Rectal smooth muscle tissue (tissue), 1 donor: Measurements from ENCODE around the gene ZXDC.

Experiments used
- H3K27ac ChIP-seq: one replicate; pipeline ENCODE4 v1.7.0; 2013; ENCODE audit warnings: low read depth, low read length, inconsistent platforms
- H3K27me3 ChIP-seq: one replicate; pipeline ENCODE4 v1.7.0; 2013; ENCODE audit warnings: low read length; ENCODE audit not compliant: control insufficient read depth, insufficient read depth
- H3K36me3 ChIP-seq: one replicate; pipeline ENCODE4 v1.7.0; 2013; ENCODE audit warnings: low read length; ENCODE audit not compliant: control insufficient read depth, insufficient read depth
- H3K4me1 ChIP-seq: one replicate; pipeline ENCODE4 v1.7.0; 2013; ENCODE audit warnings: low read length; ENCODE audit not compliant: control insufficient read depth, insufficient read depth
- H3K4me3 ChIP-seq: one replicate; pipeline ENCODE4 v1.7.0; 2013; ENCODE audit warnings: low read length
- H3K9ac ChIP-seq: one replicate; pipeline ENCODE4 v1.7.0; 2013; ENCODE audit warnings: low read length

Gene ZXDC

GRCh38 chr3:126516936-126517290 lies 41.2 kb upstream of the ZXDC start:
- Histone ChIP-seq H3K9ac (no peak overlapping the region), H3K4me1 (no peaks in the 10 kb centered on the region), H3K27ac (no peak overlapping the region), H3K36me3 (no peaks in the 10 kb centered on the region), H3K4me3 (no peak overlapping the region), H3K27me3 (no peaks in the 10 kb centered on the region)

GRCh38 chr3:126516152-126516935 lies 40.7 kb upstream of the ZXDC start:
- H3K4me3 ChIP-seq = no peak overlapping the region
- no peaks in the 10 kb centered on the region for H3K36me3 ChIP-seq
- no peak overlapping the region for H3K27ac ChIP-seq
- no peak overlapping the region for H3K9ac ChIP-seq
- H3K27me3 ChIP-seq = no peaks in the 10 kb centered on the region
- H3K4me1 ChIP-seq = no peaks in the 10 kb centered on the region

GRCh38 chr3:126515066-126515706 lies 39.5 kb upstream of the ZXDC start:
- Histone ChIP-seq H3K36me3 (no peaks in the 10 kb centered on the region), H3K9ac (no peak overlapping the region), H3K27me3 (no peaks in the 10 kb centered on the region), H3K4me3 (no peak overlapping the region), H3K4me1 (no peaks in the 10 kb centered on the region), H3K27ac (no peak overlapping the region)

- Histone ChIP-seq H3K27ac (no peak overlapping the region), H3K9ac (no peak overlapping the region), H3K4me3 (no peak overlapping the region), H3K36me3 (no peaks in the 10 kb centered on the region), H3K27me3 (no peaks in the 10 kb centered on the region), H3K4me1 (no peaks in the 10 kb centered on the region)
Observed at GRCh38 chr3:126514161-126514560, 38.5 kb upstream of the ZXDC start.

- H3K27ac ChIP-seq = no peak overlapping the region
Observed at GRCh38 chr3:126512916-126513650, 37.4 kb upstream of the ZXDC start.

GRCh38 chr3:126512026-126512425 lies 36.3 kb upstream of the ZXDC start:
- Histone ChIP-seq H3K9ac (no peak overlapping the region), H3K4me1 (no peaks in the 10 kb centered on the region), H3K27me3 (no peaks in the 10 kb centered on the region), H3K27ac (no peak overlapping the region), H3K4me3 (no peak overlapping the region), H3K36me3 (no peaks in the 10 kb centered on the region)

More at GRCh38 chr3:126512916-126513650, 37.4 kb upstream of the ZXDC start:
- Histone ChIP-seq H3K4me3 (no peak overlapping the region), H3K4me1 (no peaks in the 10 kb centered on the region), H3K36me3 (no peaks in the 10 kb centered on the region), H3K27me3 (no peaks in the 10 kb centered on the region), H3K9ac (no peak overlapping the region)

- H3K36me3 ChIP-seq = no peaks in the 10 kb centered on the region
- no peak overlapping the region for H3K4me3 ChIP-seq
- no peaks in the 10 kb centered on the region for H3K27me3 ChIP-seq
- H3K9ac ChIP-seq = no peak overlapping the region
- H3K4me1 ChIP-seq = no peaks in the 10 kb centered on the region
- no peak overlapping the region for H3K27ac ChIP-seq
Observed at GRCh38 chr3:126511291-126511690, 35.6 kb upstream of the ZXDC start.

GRCh38 chr3:126510308-126510910 lies 34.7 kb upstream of the ZXDC start:
- Histone ChIP-seq H3K27me3 (no peaks in the 10 kb centered on the region), H3K27ac (no peak overlapping the region), H3K4me1 (no peaks in the 10 kb centered on the region), H3K4me3 (no peak overlapping the region), H3K36me3 (no peaks in the 10 kb centered on the region), H3K9ac (no peak overlapping the region)

- H3K4me3 ChIP-seq = no peak overlapping the region
- no peak overlapping the region for H3K27ac ChIP-seq
- no peaks in the 10 kb centered on the region for H3K4me1 ChIP-seq
- H3K9ac ChIP-seq = no peak overlapping the region
- no peaks in the 10 kb centered on the region for H3K27me3 ChIP-seq
- H3K36me3 ChIP-seq = no peaks in the 10 kb centered on the region
Observed at GRCh38 chr3:126509597-126510307, 34.1 kb upstream of the ZXDC start.

- Histone ChIP-seq H3K27ac (no peak overlapping the region), H3K36me3 (no peaks in the 10 kb centered on the region), H3K4me1 (no peaks in the 10 kb centered on the region), H3K4me3 (no peak overlapping the region), H3K27me3 (no peaks in the 10 kb centered on the region), H3K9ac (no peak overlapping the region)
Observed at GRCh38 chr3:126508564-126508964, 32.9 kb upstream of the ZXDC start.

GRCh38 chr3:126507886-126508285 lies 32.2 kb upstream of the ZXDC start:
- Histone ChIP-seq H3K4me3 (no peak overlapping the region), H3K4me1 (no peaks in the 10 kb centered on the region), H3K27ac (no peak overlapping the region), H3K9ac (no peak overlapping the region), H3K36me3 (no peaks in the 10 kb centered on the region), H3K27me3 (no peaks in the 10 kb centered on the region)

- Histone ChIP-seq H3K27me3 (no peaks in the 10 kb centered on the region), H3K4me1 (no peaks in the 10 kb centered on the region), H3K9ac (no peak overlapping the region), H3K36me3 (no peaks in the 10 kb centered on the region), H3K4me3 (no peak overlapping the region), H3K27ac (no peak overlapping the region)
Observed at GRCh38 chr3:126503701-126504100, 28.0 kb upstream of the ZXDC start.
